Neural cell (in vitro differentiated cells): ENCODE data around the gene EPHA6.

ENCODE experiments used
- RAD21 ChIP-seq: fragments of 450-650 bp; conservative IDR thresholded peaks from 2 replicates; pipeline ENCODE4 v1.6.1; 2014; ENCODE audit warnings: antibody characterized with exemption, mild to moderate bottlenecking, moderate library complexity
- TF ChIP-seq, protein P1 (sequence below): IDR thresholded peaks from 2 replicates; pipeline ENCODE4 v1.6.1; 2012; ENCODE audit warnings: borderline replicate concordance

DNA sequence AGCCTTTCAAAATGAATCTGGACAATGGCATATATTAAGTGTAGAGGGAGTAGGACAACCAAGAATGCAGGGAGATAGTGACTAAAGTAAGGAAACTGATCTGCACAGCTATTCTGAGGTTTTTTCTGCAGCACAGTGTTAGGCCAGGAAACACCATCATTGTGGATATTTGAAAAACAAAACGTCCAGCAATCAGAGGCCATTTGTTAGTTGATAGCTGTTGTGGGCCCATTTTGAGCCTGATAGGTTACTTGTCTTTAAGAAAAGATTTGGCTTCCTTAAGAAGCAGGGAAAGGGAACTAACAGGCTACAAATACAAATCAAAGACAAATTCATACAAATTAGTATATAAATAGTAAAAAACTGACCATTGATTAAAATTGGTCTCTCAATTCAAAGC is 574.4 kb downstream of the EPHA6 start:
- TF ChIP-seq RAD21 = no peak
- TF ChIP-seq, protein P1, sequence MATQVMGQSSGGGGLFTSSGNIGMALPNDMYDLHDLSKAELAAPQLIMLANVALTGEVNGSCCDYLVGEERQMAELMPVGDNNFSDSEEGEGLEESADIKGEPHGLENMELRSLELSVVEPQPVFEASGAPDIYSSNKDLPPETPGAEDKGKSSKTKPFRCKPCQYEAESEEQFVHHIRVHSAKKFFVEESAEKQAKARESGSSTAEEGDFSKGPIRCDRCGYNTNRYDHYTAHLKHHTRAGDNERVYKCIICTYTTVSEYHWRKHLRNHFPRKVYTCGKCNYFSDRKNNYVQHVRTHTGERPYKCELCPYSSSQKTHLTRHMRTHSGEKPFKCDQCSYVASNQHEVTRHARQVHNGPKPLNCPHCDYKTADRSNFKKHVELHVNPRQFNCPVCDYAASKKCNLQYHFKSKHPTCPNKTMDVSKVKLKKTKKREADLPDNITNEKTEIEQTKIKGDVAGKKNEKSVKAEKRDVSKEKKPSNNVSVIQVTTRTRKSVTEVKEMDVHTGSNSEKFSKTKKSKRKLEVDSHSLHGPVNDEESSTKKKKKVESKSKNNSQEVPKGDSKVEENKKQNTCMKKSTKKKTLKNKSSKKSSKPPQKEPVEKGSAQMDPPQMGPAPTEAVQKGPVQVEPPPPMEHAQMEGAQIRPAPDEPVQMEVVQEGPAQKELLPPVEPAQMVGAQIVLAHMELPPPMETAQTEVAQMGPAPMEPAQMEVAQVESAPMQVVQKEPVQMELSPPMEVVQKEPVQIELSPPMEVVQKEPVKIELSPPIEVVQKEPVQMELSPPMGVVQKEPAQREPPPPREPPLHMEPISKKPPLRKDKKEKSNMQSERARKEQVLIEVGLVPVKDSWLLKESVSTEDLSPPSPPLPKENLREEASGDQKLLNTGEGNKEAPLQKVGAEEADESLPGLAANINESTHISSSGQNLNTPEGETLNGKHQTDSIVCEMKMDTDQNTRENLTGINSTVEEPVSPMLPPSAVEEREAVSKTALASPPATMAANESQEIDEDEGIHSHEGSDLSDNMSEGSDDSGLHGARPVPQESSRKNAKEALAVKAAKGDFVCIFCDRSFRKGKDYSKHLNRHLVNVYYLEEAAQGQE = no peak
